PC-3 (cell line): ENCODE measurements around the gene ASH1L.

ENCODE experiments used
- CTCF ChIP-seq: fragments of 300-600 bp; sonication (generic); conservative IDR thresholded peaks from 2 replicates; pipeline ENCODE4 v1.5.1; 2017; ENCODE audit warnings: antibody characterized with exemption, low read depth, mild to moderate bottlenecking, low read length
- EZH2 ChIP-seq: fragments of 300-600 bp; sonication (generic); IDR thresholded peaks from one replicate; pipeline ENCODE4 v1.6.1; 2017; ENCODE audit warnings: antibody characterized with exemption, mild to moderate bottlenecking, low read length; ENCODE audit not compliant: unreplicated experiment
- EZH2phosphoT487 ChIP-seq: fragments of 300-600 bp; sonication (generic); IDR thresholded peaks from 2 replicates; pipeline ENCODE4 v1.6.1; 2018; ENCODE audit warnings: mild to moderate bottlenecking, antibody characterized with exemption, low read length, borderline replicate concordance

DNA sequence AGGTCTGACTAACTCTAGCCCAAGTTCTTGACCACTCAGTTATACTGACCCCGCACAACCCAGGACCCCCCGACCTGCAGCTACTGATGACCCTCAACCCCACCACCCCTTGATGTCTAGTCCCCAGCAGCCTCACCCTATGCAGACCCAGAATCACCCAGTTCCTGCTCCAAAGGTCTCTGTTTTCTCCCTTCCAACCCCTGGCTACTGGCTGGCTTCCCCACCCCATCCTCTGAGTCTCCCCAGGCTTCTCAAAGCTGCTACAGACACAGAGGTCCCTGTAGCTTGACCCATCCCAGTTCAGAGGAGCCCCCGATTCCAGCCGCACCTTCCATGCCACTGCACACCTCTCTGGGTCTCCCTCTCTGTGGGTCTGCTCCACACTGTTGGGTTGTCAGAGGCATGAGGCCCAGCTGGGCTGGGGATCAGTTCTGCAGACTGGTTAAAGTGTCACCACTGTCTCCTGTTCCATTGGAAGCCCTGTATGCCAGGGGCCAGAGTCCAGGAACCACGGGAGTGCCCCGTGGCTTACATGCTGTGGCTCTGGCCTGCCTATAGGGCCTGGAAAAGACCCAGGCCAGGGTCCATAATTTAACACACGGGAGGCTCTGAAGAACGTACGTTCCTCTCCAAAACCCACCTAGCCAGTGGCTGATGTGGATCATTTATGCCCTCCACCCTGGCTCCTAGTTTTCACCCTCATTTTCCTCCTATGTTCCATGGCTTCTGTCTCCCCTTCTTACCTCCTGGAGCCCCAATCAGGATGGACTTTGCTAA lies 261.9 kb downstream of the ASH1L start:
- TF ChIP-seq CTCF (no peak), EZH2 (no peak), EZH2phosphoT487 (no peak)
